ENCODE measurements around the gene ALOX5. TPM values are rescaled to one million over a fixed set of nuclear protein-coding genes. Genes with fewer than 3 reads are reported as not detected.
"Not testable (repeated sequence)": the region's sequence is repeated elsewhere in the genome, so short reads cannot be mapped to it uniquely, and the experiment has no call there.

The ALOX5 gene
- total RNA-seq, 1 donor from 2014 or later, result 1.7 TPM

GRCh38 chr10:45473126-45473525, 99.1 kb downstream of the ALOX5 start:
- no peak for DNase-seq (ENCODE audit: low read depth)
- no peak for TF ChIP-seq CTCF (conservative IDR thresholded peaks at IDR 0.05; ENCODE audit: low read depth, low read length)
- H3K4me3 ChIP-seq (ENCODE audit: low read depth, low read length), result no peak overlapping the region

- H3K4me3 ChIP-seq (ENCODE audit: low read depth, low read length), result no peak overlapping the region
- DNase-seq (ENCODE audit: low read depth), result no peak
- TF ChIP-seq CTCF (conservative IDR thresholded peaks at IDR 0.05; ENCODE audit: low read depth, low read length), result no peak
Observed at GRCh38 chr10:45476559-45476958, 102.5 kb downstream of the ALOX5 start.

- no peak for DNase-seq (ENCODE audit: low read depth)
- H3K4me3 ChIP-seq (ENCODE audit: low read depth, low read length), result no peak overlapping the region
- no peak for TF ChIP-seq CTCF (conservative IDR thresholded peaks at IDR 0.05; ENCODE audit: low read depth, low read length)
Observed at GRCh38 chr10:45480294-45480693, 106.3 kb downstream of the ALOX5 start.

GRCh38 chr10:45481100-45481499, 107.1 kb downstream of the ALOX5 start:
- not testable (repeated sequence) for H3K4me3 ChIP-seq (ENCODE audit: low read depth, low read length)

GRCh38 chr10:45483002-45483401, 109.0 kb downstream of the ALOX5 start:
- TF ChIP-seq CTCF (conservative IDR thresholded peaks at IDR 0.05; ENCODE audit: low read depth, low read length), result no peak
- H3K4me3 ChIP-seq (ENCODE audit: low read depth, low read length), result no peak overlapping the region
- no peak for DNase-seq (ENCODE audit: low read depth)

More at GRCh38 chr10:45481100-45481499, 107.1 kb downstream of the ALOX5 start:
- DNase-seq (ENCODE audit: low read depth), result not testable (repeated sequence)

GRCh38 chr10:45487735-45488134, 113.7 kb downstream of the ALOX5 start:
- no peak for TF ChIP-seq CTCF (conservative IDR thresholded peaks at IDR 0.05; ENCODE audit: low read depth, low read length)
- no peak for DNase-seq (ENCODE audit: low read depth)

GRCh38 chr10:45488365-45488764, 114.3 kb downstream of the ALOX5 start:
- TF ChIP-seq CTCF (conservative IDR thresholded peaks at IDR 0.05; ENCODE audit: low read depth, low read length), result no peak
- DNase-seq (ENCODE audit: low read depth), result no peak
- H3K4me3 ChIP-seq (ENCODE audit: low read depth, low read length), result no peak overlapping the region

More at GRCh38 chr10:45487735-45488134, 113.7 kb downstream of the ALOX5 start:
- no peak overlapping the region for H3K4me3 ChIP-seq (ENCODE audit: low read depth, low read length)

All from epithelial cell of proximal tubule (primary cell).